HCT116 (cell line): ENCODE results near the gene KRT77. TPM values are rescaled to one million over a fixed set of nuclear protein-coding genes. Genes with fewer than 3 reads are reported as not detected.

Experiments
- ATAC-seq: fragments of 200-7000 bp; cut with Tn5 transposase; 2 replicates; pipeline ENCODE4 v1.9.1; 2020; ENCODE audit warnings: mild to moderate bottlenecking, moderate library complexity
- BruUV-seq: library from RNA; stranded (reverse); fragments of 400-500 nt; replicated peaks from 2 replicates; lab custom pipeline; 2021; lab: Mats Ljungman, UMichigan
- CTCF ChIA-PET: fragments of 300-600 bp; sonication (Branson Sonifier 250); formaldehyde crosslinking; loops from one replicate; lab custom pipeline; 2021; ENCODE audit warnings: antibody characterized with exemption; lab: Charles Lee
- POLR2A ChIA-PET: fragments of 300-600, 350-600 bp; sonication (Branson Sonifier 250); formaldehyde crosslinking; loops from one replicate; lab custom pipeline; 2021; ENCODE audit warnings: antibody characterized with exemption; lab: Charles Lee
- RAD21 ChIA-PET, 2 experiments: fragments of 300-600 bp; sonication (Branson Sonifier 250); formaldehyde crosslinking; loops; one replicate each; lab custom pipeline; 2023; ENCODE audit warnings: low total read pairs in 2 of 2; ENCODE audit not compliant: uncharacterized antibody in 2 of 2, unreplicated experiment in 2 of 2, low non-redundant PET in 1 of 2; lab: Charles Lee
- DNase-seq: peaks from one replicate; pipeline ENCODE4 v3.0.0-alpha.2; 2010; ENCODE audit warnings: low read depth, low spot score
- H2AFZ ChIP-seq: fragments of 200-600 bp; shearing (Covaris generic), sonication (generic); 2 replicates; pipeline ENCODE4 v1.6.1; 2017; ENCODE audit warnings: low read depth, mixed run types, mixed read lengths, antibody characterized with exemption, low read length; ENCODE audit not compliant: poor library complexity, severe bottlenecking
- H3K27ac ChIP-seq: 2 replicates; pipeline ENCODE4 v1.5.1; 2012; ENCODE audit warnings: low read depth, low read length
- H3K27me3 ChIP-seq: fragments of 200-600 bp; sonication (generic); 2 replicates; pipeline ENCODE4 v1.6.1; 2016; ENCODE audit warnings: mixed run types, low read length, mixed read lengths; ENCODE audit not compliant: insufficient read depth
- H3K36me3 ChIP-seq, 2 experiments: fragments of 200-500 bp in 1 of 2; fragments of 200-600 bp in 1 of 2; sonication (Bioruptor generic) in 1 of 2; sonication (generic) in 1 of 2; 2 replicates each; pipeline versions ENCODE4 v1.5.1 to v1.6.1; 2014 to 2016; ENCODE audit warnings: low read length in 2 of 2, inconsistent platforms in 1 of 2, mixed read lengths in 1 of 2, mixed run types in 1 of 2; ENCODE audit not compliant: insufficient read depth in 2 of 2, control insufficient read depth in 1 of 2
- H3K4me1 ChIP-seq, 2 experiments: fragments of 200-600 bp in 1 of 2; sonication (generic) in 1 of 2; 2 replicates each; pipeline versions ENCODE4 v1.5.1 to v1.6.1; 2012 to 2017; ENCODE audit warnings: low read length in 2 of 2, inconsistent platforms in 1 of 2, mild to moderate bottlenecking in 1 of 2, mixed read lengths in 1 of 2, mixed run types in 1 of 2, moderate library complexity in 1 of 2; ENCODE audit not compliant: insufficient read depth in 2 of 2, control insufficient read depth in 1 of 2
- H3K4me2 ChIP-seq: fragments of 200-600 bp; sonication (generic); 2 replicates; pipeline ENCODE4 v1.6.1; 2017; ENCODE audit warnings: mixed run types, low read length, mixed read lengths
- H3K4me3 ChIP-seq, 2 experiments: fragments of 200-600 bp in 1 of 2; sonication (generic) in 1 of 2; replicated peaks in 1 of 2; 2 replicates each; pipeline ENCODE4 v1.5.1; 2011 to 2016; ENCODE audit warnings: low read length in 2 of 2, control low read depth in 1 of 2, low read depth in 1 of 2, mild to moderate bottlenecking in 1 of 2, mixed read lengths in 1 of 2, mixed run types in 1 of 2
- H3K79me2 ChIP-seq: fragments of 200-600 bp; sonication (generic); 2 replicates; pipeline ENCODE4 v1.6.1; 2017; ENCODE audit warnings: mild to moderate bottlenecking, mixed run types, low read length, moderate library complexity, mixed read lengths; ENCODE audit not compliant: insufficient read depth
- H3K9ac ChIP-seq: fragments of 200-600 bp; sonication (generic); 2 replicates; pipeline ENCODE4 v1.6.1; 2016; ENCODE audit warnings: low read length, mixed read lengths
- H3K9me2 ChIP-seq: fragments of 200-600 bp; sonication (generic), shearing (Covaris generic); 2 replicates; pipeline ENCODE4 v1.6.1; 2017; ENCODE audit warnings: mixed run types, mild to moderate bottlenecking, moderate library complexity; ENCODE audit not compliant: insufficient read depth
- H3K9me3 ChIP-seq, 2 experiments: fragments of 200-500 bp in 1 of 2; fragments of 200-600 bp in 1 of 2; sonication (Bioruptor generic) in 1 of 2; sonication (generic) in 1 of 2; 2 replicates each; pipeline ENCODE4 v1.6.1; 2014 to 2017; ENCODE audit warnings: low read length in 2 of 2, mixed read lengths in 2 of 2, inconsistent platforms in 1 of 2, low read depth in 1 of 2, mild to moderate bottlenecking in 1 of 2, mixed run types in 1 of 2, moderate library complexity in 1 of 2; ENCODE audit not compliant: control insufficient read depth in 1 of 2, insufficient read depth in 1 of 2
- H4K20me1 ChIP-seq: fragments of 200-600 bp; sonication (generic), shearing (Covaris generic); 2 replicates; pipeline ENCODE4 v1.6.1; 2017; ENCODE audit warnings: mixed run types, mild to moderate bottlenecking, moderate library complexity; ENCODE audit not compliant: insufficient read depth
- EGR1 ChIP-seq: IDR thresholded peaks from 2 replicates; pipeline ENCODE4 v1.6.1; 2012; ENCODE audit warnings: low read depth
- EZH2phosphoT487 ChIP-seq: fragments of 200-600 bp; IDR thresholded peaks from 2 replicates; pipeline ENCODE4 v1.6.1; 2018; ENCODE audit warnings: antibody characterized with exemption, borderline replicate concordance
- FOSL1 ChIP-seq: IDR thresholded peaks from 2 replicates; pipeline ENCODE4 v1.6.1; 2012; ENCODE audit warnings: low read depth
- JUND ChIP-seq: IDR thresholded peaks from 2 replicates; pipeline ENCODE4 v1.6.1; 2012
- MAX ChIP-seq: IDR thresholded peaks from 2 replicates; pipeline ENCODE4 v1.6.1; 2012
- RAD21 ChIP-seq: IDR thresholded peaks from 2 replicates; pipeline ENCODE4 v1.6.1; 2012; ENCODE audit warnings: low read depth, mild to moderate bottlenecking
- SIN3A ChIP-seq: IDR thresholded peaks from 2 replicates; pipeline ENCODE4 v1.6.1; 2012; ENCODE audit warnings: low read depth
- SP1 ChIP-seq: IDR thresholded peaks from 2 replicates; pipeline ENCODE4 v1.6.1; 2012; ENCODE audit warnings: low read depth
- ZBTB33 ChIP-seq: IDR thresholded peaks from 2 replicates; pipeline ENCODE4 v1.6.1; 2011; ENCODE audit warnings: mild to moderate bottlenecking, low read length, moderate library complexity; ENCODE audit not compliant: insufficient replicate concordance; ENCODE audit errors: extremely low read depth
- ZFX ChIP-seq: fragments of 450-650 bp; IDR thresholded peaks from 2 replicates; pipeline ENCODE4 v1.6.1; 2017
- ZNF274 ChIP-seq: fragments of 200-500 bp; sonication (Bioruptor generic); IDR thresholded peaks from 2 replicates; pipeline ENCODE4 v1.6.1; 2014; ENCODE audit warnings: mild to moderate bottlenecking, low read depth, low read length, inconsistent platforms
- intact Hi-C: fragments of 100-400 bp; cut with micrococcal nuclease; formaldehyde crosslinking; loops from 2 replicates; pipeline ENCODE4 v1.10.0; 2022
- total RNA-seq: library from RNA; stranded (reverse); gene quantifications from one replicate; pipeline ENCODE4 v1.2.1, GENCODE V29; 2021; ENCODE audit not compliant: unreplicated experiment
- TF ChIP-seq, protein P1 (sequence below): IDR thresholded peaks from 2 replicates; pipeline ENCODE4 v1.6.1; 2012

KRT77 gene
- total RNA-seq, 1 experiment from 2014 or later: not detected

GRCh38 chr12:52677671-52678070 is 25.7 kb downstream of the KRT77 start:
- BruUV-seq: no TSS peak
- H3K27me3 ChIP-seq: peaks cover 34% of the 10 kb centered on the region

GRCh38 chr12:52677126-52677525 is 26.2 kb downstream of the KRT77 start:
- CTCF ChIA-PET: no interaction called here
- no peaks in the 10 kb centered on the region for H3K9me3 ChIP-seq
- H3K27me3 ChIP-seq: peaks cover 34% of the 10 kb centered on the region
- H2AFZ ChIP-seq: no peak overlapping the region
- H3K9me2 ChIP-seq: no peaks in the 10 kb centered on the region
- H3K9ac ChIP-seq: no peak overlapping the region
- no peak for ATAC-seq
- no peaks in the 10 kb centered on the region for H4K20me1 ChIP-seq
- no peak overlapping the region for H3K4me2 ChIP-seq
- DNase-seq: no peak
- intact Hi-C loops: no loop called here
- RAD21 ChIA-PET: no interaction called here
- no peaks in the 10 kb centered on the region for H3K36me3 ChIP-seq
- POLR2A ChIA-PET: no interaction called here
- no peak overlapping the region for H3K27ac ChIP-seq
- no TSS peak for BruUV-seq
- H3K79me2 ChIP-seq: no peaks in the 10 kb centered on the region
- no peak for TF ChIP-seq SP1
- no peak for TF ChIP-seq FOSL1
- TF ChIP-seq ZFX: no peak
- TF ChIP-seq ZNF274: no peak
- TF ChIP-seq JUND: no peak
- no peak for TF ChIP-seq MAX
- TF ChIP-seq ZBTB33: no peak
- no peak for TF ChIP-seq SIN3A
- no peak for TF ChIP-seq RAD21
- H3K4me1 ChIP-seq: peaks cover 0 to 10% of the 10 kb centered on the region in 2 experiments; a peak in 2 of 4 replicates
- H3K4me3 ChIP-seq: no peak overlapping the region

More at GRCh38 chr12:52677671-52678070, 25.7 kb downstream of the KRT77 start:
- Histone ChIP-seq H3K9me2 (no peaks in the 10 kb centered on the region), H3K79me2 (no peaks in the 10 kb centered on the region), H3K27ac (no peak overlapping the region), H3K4me3 (no peak overlapping the region), H2AFZ (no peak overlapping the region), H4K20me1 (no peaks in the 10 kb centered on the region), H3K36me3 (no peaks in the 10 kb centered on the region), H3K9ac (no peak overlapping the region), H3K4me1 (peaks cover 0 to 4% of the 10 kb centered on the region in 2 experiments; a peak in 2 of 4 replicates), H3K4me2 (no peak overlapping the region), H3K9me3 (no peaks in the 10 kb centered on the region)
- ChIA-PET POLR2A (no interaction called here), RAD21 (no interaction called here), CTCF (interaction anchor here (0.6 kb wide), 1 partner anchor 187 kb away, joined by 5 read pairs; no protein-coding TSS in a partner anchor)
- intact Hi-C loops: no loop called here
- ATAC-seq (no peak), DNase-seq (no peak)
- TF ChIP-seq ZFX (no peak), FOSL1 (no peak), EGR1 (no peak), EZH2phosphoT487 (no peak)
- TF ChIP-seq, protein P1, sequence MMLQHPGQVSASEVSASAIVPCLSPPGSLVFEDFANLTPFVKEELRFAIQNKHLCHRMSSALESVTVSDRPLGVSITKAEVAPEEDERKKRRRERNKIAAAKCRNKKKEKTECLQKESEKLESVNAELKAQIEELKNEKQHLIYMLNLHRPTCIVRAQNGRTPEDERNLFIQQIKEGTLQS: no peak
